WTC11 (cell line): ENCODE data around the gene RHOU. TPM values are rescaled to one million over a fixed set of nuclear protein-coding genes. Genes with fewer than 3 reads are reported as not detected.

Experiments used
- ATAC-seq: fragments of 200-7000 bp; cut with Tn5 transposase; 2 replicates; pipeline ENCODE4 v1.10.0; 2021; ENCODE audit warnings: mild to moderate bottlenecking, moderate library complexity
- CTCF ChIA-PET: fragments of 300-600 bp; sonication (Branson Sonifier 250); formaldehyde crosslinking; loops from one replicate; lab custom pipeline; 2021; ENCODE audit warnings: antibody characterized with exemption; lab: Charles Lee
- POLR2A ChIA-PET: fragments of 350-600 bp; sonication (Branson Sonifier 250); formaldehyde crosslinking; loops from one replicate; lab custom pipeline; 2021; ENCODE audit warnings: antibody characterized with exemption; lab: Charles Lee
- DNase-seq: peaks from one replicate; pipeline ENCODE4 v3.0.0; 2021; ENCODE audit warnings: low spot score
- H3K27ac Mint-ChIP-seq: 2 replicates; pipeline ENCODE4 v1.8.0; 2021; ENCODE audit warnings: mixed read lengths
- H3K27me3 Mint-ChIP-seq: 2 replicates; pipeline ENCODE4 v1.8.0; 2021; ENCODE audit warnings: low read depth, mild to moderate bottlenecking, moderate library complexity, mixed read lengths
- H3K36me3 Mint-ChIP-seq: 2 replicates; pipeline ENCODE4 v1.8.0; 2021; ENCODE audit warnings: mixed read lengths
- H3K4me1 Mint-ChIP-seq: 2 replicates; pipeline ENCODE4 v1.8.0; 2022; ENCODE audit warnings: mixed read lengths
- H3K4me3 Mint-ChIP-seq: 2 replicates; pipeline ENCODE4 v1.8.0; 2021; ENCODE audit warnings: mild to moderate bottlenecking, moderate library complexity, mixed read lengths
- H3K9me3 Mint-ChIP-seq: 2 replicates; pipeline ENCODE4 v1.8.0; 2021; ENCODE audit warnings: mixed read lengths
- CREB1 ChIP-seq: sonication (generic); formaldehyde crosslinking; IDR thresholded peaks from 2 replicates; pipeline ENCODE4 v1.8.0; 2023; ENCODE audit warnings: mild to moderate bottlenecking, missing genetic modification reagents
- E2F4 ChIP-seq: sonication (generic); formaldehyde crosslinking; IDR thresholded peaks from 2 replicates; pipeline ENCODE4 v1.8.1; 2022; ENCODE audit warnings: low read depth, mild to moderate bottlenecking, moderate library complexity, missing genetic modification reagents, borderline replicate concordance
- MXD4 ChIP-seq: fragments of 250-450 bp; sonication (Bioruptor Pico); IDR thresholded peaks from 2 replicates; pipeline ENCODE4 v1.8.0; 2021; ENCODE audit warnings: mild to moderate bottlenecking, moderate library complexity, borderline replicate concordance
- NFYB ChIP-seq: sonication (generic); formaldehyde crosslinking; conservative IDR thresholded peaks from 2 replicates; pipeline ENCODE4 v1.8.0; 2022; ENCODE audit warnings: low read depth, missing genetic modification reagents
- OVOL2 ChIP-seq: fragments of 250-450 bp; sonication (Bioruptor Pico); IDR thresholded peaks from 2 replicates; pipeline ENCODE4 v1.9.0; 2021; ENCODE audit warnings: mild to moderate bottlenecking, borderline replicate concordance
- PRRX2 ChIP-seq: fragments of 250-450 bp; sonication (Bioruptor Pico); IDR thresholded peaks from 2 replicates; pipeline ENCODE4 v1.8.0; 2021; ENCODE audit warnings: mild to moderate bottlenecking
- SMAD4 ChIP-seq: sonication (generic); formaldehyde crosslinking; IDR thresholded peaks from 2 replicates; pipeline ENCODE4 v1.8.0; 2022; ENCODE audit warnings: mild to moderate bottlenecking, missing genetic modification reagents
- TP53 ChIP-seq: sonication (generic); formaldehyde crosslinking; IDR thresholded peaks from 2 replicates; pipeline ENCODE4 v1.8.1; 2023; ENCODE audit warnings: mild to moderate bottlenecking, missing genetic modification reagents
- ZNF317 ChIP-seq: sonication (generic); formaldehyde crosslinking; IDR thresholded peaks from 2 replicates; pipeline ENCODE4 v1.8.1; 2023; ENCODE audit warnings: low read depth, mild to moderate bottlenecking, moderate library complexity, missing genetic modification reagents, borderline replicate concordance
- ZNF532 ChIP-seq: fragments of 250-450 bp; sonication (Bioruptor Pico); IDR thresholded peaks from 2 replicates; pipeline ENCODE4 v1.9.0; 2021; ENCODE audit warnings: mild to moderate bottlenecking, borderline replicate concordance
- ZSCAN18 ChIP-seq: fragments of 250-450 bp; sonication (Bioruptor Pico); IDR thresholded peaks from 2 replicates; pipeline ENCODE4 v2.1.2; 2022; ENCODE audit warnings: mild to moderate bottlenecking, moderate library complexity
- total RNA-seq: library from RNA; stranded (reverse); gene quantifications from 3 replicates; pipeline ENCODE4 v1.2.3, GENCODE V29; 2021
- TF ChIP-seq, protein P1 (sequence below): sonication (generic); formaldehyde crosslinking; conservative IDR thresholded peaks from 2 replicates; pipeline ENCODE4 v1.8.1; 2022; ENCODE audit warnings: mild to moderate bottlenecking, missing genetic modification reagents
- TF ChIP-seq, protein P2 (sequence below): fragments of 200-600 bp; IDR thresholded peaks from 2 replicates; pipeline ENCODE4 v1.8.0; 2022; ENCODE audit warnings: antibody characterized with exemption
- TF ChIP-seq, protein P3 (sequence below): sonication (generic); formaldehyde crosslinking; IDR thresholded peaks from 2 replicates; pipeline ENCODE4 v1.8.1; 2023; ENCODE audit warnings: mild to moderate bottlenecking, missing genetic modification reagents, borderline replicate concordance
- TF ChIP-seq, protein P4 (sequence below): sonication (generic); formaldehyde crosslinking; IDR thresholded peaks from 2 replicates; pipeline ENCODE4 v1.8.0; 2022; ENCODE audit warnings: missing genetic modification reagents
- TF ChIP-seq, protein P5 (sequence below): sonication (generic); formaldehyde crosslinking; IDR thresholded peaks from 2 replicates; pipeline ENCODE4 v1.8.0; 2022; ENCODE audit warnings: mild to moderate bottlenecking, missing genetic modification reagents

The RHOU gene
- total RNA-seq, 1 experiment from 2014 or later: 6.0 TPM

- ChIA-PET CTCF (no interaction called here), POLR2A (no interaction called here)
- Mint-ChIP-seq H3K36me3 (peaks cover 23% of the 10 kb centered on the region), H3K4me1 (peaks cover 14% of the 10 kb centered on the region), H3K27ac (no peak overlapping the region), H3K4me3 (no peak overlapping the region), H3K9me3 (no peaks in the 10 kb centered on the region), H3K27me3 (peaks cover 4% of the 10 kb centered on the region; the same call in 1 of the 2 replicates)
- ATAC-seq (no peak), DNase-seq (no peak)
- TF ChIP-seq NFYB (CRISPR knock-in tag) (no peak), TP53 (CRISPR knock-in tag) (no peak), CREB1 (CRISPR knock-in tag) (no peak), E2F4 (CRISPR knock-in tag) (no peak), ZSCAN18 (CRISPR knock-in tag) (no peak), ZNF532 (CRISPR knock-in tag) (no peak), SMAD4 (CRISPR knock-in tag) (no peak), OVOL2 (CRISPR knock-in tag) (no peak), ZNF317 (no peak), PRRX2 (CRISPR knock-in tag) (no peak), MXD4 (CRISPR knock-in tag) (no peak)
- TF ChIP-seq, protein P1, sequence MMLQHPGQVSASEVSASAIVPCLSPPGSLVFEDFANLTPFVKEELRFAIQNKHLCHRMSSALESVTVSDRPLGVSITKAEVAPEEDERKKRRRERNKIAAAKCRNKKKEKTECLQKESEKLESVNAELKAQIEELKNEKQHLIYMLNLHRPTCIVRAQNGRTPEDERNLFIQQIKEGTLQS (CRISPR knock-in tag): no peak
- TF ChIP-seq, protein P2, sequence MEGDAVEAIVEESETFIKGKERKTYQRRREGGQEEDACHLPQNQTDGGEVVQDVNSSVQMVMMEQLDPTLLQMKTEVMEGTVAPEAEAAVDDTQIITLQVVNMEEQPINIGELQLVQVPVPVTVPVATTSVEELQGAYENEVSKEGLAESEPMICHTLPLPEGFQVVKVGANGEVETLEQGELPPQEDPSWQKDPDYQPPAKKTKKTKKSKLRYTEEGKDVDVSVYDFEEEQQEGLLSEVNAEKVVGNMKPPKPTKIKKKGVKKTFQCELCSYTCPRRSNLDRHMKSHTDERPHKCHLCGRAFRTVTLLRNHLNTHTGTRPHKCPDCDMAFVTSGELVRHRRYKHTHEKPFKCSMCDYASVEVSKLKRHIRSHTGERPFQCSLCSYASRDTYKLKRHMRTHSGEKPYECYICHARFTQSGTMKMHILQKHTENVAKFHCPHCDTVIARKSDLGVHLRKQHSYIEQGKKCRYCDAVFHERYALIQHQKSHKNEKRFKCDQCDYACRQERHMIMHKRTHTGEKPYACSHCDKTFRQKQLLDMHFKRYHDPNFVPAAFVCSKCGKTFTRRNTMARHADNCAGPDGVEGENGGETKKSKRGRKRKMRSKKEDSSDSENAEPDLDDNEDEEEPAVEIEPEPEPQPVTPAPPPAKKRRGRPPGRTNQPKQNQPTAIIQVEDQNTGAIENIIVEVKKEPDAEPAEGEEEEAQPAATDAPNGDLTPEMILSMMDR: no peak
- TF ChIP-seq, protein P3, sequence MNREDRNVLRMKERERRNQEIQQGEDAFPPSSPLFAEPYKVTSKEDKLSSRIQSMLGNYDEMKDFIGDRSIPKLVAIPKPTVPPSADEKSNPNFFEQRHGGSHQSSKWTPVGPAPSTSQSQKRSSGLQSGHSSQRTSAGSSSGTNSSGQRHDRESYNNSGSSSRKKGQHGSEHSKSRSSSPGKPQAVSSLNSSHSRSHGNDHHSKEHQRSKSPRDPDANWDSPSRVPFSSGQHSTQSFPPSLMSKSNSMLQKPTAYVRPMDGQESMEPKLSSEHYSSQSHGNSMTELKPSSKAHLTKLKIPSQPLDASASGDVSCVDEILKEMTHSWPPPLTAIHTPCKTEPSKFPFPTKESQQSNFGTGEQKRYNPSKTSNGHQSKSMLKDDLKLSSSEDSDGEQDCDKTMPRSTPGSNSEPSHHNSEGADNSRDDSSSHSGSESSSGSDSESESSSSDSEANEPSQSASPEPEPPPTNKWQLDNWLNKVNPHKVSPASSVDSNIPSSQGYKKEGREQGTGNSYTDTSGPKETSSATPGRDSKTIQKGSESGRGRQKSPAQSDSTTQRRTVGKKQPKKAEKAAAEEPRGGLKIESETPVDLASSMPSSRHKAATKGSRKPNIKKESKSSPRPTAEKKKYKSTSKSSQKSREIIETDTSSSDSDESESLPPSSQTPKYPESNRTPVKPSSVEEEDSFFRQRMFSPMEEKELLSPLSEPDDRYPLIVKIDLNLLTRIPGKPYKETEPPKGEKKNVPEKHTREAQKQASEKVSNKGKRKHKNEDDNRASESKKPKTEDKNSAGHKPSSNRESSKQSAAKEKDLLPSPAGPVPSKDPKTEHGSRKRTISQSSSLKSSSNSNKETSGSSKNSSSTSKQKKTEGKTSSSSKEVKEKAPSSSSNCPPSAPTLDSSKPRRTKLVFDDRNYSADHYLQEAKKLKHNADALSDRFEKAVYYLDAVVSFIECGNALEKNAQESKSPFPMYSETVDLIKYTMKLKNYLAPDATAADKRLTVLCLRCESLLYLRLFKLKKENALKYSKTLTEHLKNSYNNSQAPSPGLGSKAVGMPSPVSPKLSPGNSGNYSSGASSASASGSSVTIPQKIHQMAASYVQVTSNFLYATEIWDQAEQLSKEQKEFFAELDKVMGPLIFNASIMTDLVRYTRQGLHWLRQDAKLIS (CRISPR knock-in tag): no peak
- TF ChIP-seq, protein P4, sequence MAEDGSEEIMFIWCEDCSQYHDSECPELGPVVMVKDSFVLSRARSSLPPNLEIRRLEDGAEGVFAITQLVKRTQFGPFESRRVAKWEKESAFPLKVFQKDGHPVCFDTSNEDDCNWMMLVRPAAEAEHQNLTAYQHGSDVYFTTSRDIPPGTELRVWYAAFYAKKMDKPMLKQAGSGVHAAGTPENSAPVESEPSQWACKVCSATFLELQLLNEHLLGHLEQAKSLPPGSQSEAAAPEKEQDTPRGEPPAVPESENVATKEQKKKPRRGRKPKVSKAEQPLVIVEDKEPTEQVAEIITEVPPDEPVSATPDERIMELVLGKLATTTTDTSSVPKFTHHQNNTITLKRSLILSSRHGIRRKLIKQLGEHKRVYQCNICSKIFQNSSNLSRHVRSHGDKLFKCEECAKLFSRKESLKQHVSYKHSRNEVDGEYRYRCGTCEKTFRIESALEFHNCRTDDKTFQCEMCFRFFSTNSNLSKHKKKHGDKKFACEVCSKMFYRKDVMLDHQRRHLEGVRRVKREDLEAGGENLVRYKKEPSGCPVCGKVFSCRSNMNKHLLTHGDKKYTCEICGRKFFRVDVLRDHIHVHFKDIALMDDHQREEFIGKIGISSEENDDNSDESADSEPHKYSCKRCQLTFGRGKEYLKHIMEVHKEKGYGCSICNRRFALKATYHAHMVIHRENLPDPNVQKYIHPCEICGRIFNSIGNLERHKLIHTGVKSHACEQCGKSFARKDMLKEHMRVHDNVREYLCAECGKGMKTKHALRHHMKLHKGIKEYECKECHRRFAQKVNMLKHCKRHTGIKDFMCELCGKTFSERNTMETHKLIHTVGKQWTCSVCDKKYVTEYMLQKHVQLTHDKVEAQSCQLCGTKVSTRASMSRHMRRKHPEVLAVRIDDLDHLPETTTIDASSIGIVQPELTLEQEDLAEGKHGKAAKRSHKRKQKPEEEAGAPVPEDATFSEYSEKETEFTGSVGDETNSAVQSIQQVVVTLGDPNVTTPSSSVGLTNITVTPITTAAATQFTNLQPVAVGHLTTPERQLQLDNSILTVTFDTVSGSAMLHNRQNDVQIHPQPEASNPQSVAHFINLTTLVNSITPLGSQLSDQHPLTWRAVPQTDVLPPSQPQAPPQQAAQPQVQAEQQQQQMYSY (CRISPR knock-in tag): no peak
- TF ChIP-seq, protein P5, sequence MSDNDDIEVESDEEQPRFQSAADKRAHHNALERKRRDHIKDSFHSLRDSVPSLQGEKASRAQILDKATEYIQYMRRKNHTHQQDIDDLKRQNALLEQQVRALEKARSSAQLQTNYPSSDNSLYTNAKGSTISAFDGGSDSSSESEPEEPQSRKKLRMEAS (CRISPR knock-in tag): no peak
Measured at GRCh38 chr1:228742281-228742860, 7.1 kb downstream of the RHOU start.
